Fibroblast of villous mesenchyme (primary cell): ENCODE measurements around the gene COL12A1. TPM values are rescaled to one million over a fixed set of nuclear protein-coding genes. Genes with fewer than 3 reads are reported as not detected.
A peak's percentile ranks its signal among the peaks of the same experiment; 100 is the strongest.

Source experiments
- DNase-seq: peaks from one replicate; pipeline ENCODE4 v3.0.0-alpha.2; 2010; ENCODE audit warnings: low read depth
- H3K4me3 ChIP-seq: 2 replicates; pipeline ENCODE4 v1.5.1; 2011; ENCODE audit warnings: low read depth, mild to moderate bottlenecking, low read length
- total RNA-seq: library from RNA; depleted of rRNA; stranded (reverse); fragments of >200 nt; gene quantifications from 2 replicates; pipeline ENCODE4 v1.2.3, GENCODE V29; 2012
- TF ChIP-seq, protein P1 (sequence below): IDR thresholded peaks from 2 replicates; pipeline ENCODE4 v1.5.1; 2012; ENCODE audit warnings: low read depth, mild to moderate bottlenecking, low read length; ENCODE audit not compliant: insufficient read depth

COL12A1 gene
- total RNA-seq, 1 donor, result 1,107 TPM

DNA sequence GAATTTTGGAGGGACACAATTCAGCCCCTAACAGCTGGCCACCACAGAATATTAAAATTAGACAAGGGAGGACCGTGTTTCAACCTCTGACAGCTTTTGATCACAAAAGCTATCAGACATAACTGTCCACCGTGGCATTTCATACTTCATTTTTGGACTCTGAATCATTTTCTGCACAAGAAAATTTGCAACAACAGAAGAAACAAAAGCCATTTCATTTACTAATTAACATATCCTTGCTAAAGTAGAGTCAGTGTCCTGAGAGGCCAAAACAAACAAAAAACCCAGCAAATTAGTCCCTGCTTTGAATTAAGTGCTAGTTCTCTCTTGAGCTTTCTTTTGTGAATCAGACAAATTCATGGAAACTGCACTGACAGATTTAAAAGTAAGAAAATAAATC is 17.6 kb upstream of the COL12A1 start:
- no peak overlapping the region for H3K4me3 ChIP-seq
- TF ChIP-seq, protein P1, sequence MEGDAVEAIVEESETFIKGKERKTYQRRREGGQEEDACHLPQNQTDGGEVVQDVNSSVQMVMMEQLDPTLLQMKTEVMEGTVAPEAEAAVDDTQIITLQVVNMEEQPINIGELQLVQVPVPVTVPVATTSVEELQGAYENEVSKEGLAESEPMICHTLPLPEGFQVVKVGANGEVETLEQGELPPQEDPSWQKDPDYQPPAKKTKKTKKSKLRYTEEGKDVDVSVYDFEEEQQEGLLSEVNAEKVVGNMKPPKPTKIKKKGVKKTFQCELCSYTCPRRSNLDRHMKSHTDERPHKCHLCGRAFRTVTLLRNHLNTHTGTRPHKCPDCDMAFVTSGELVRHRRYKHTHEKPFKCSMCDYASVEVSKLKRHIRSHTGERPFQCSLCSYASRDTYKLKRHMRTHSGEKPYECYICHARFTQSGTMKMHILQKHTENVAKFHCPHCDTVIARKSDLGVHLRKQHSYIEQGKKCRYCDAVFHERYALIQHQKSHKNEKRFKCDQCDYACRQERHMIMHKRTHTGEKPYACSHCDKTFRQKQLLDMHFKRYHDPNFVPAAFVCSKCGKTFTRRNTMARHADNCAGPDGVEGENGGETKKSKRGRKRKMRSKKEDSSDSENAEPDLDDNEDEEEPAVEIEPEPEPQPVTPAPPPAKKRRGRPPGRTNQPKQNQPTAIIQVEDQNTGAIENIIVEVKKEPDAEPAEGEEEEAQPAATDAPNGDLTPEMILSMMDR, result no peak
- DNase-seq, result no peak

DNA sequence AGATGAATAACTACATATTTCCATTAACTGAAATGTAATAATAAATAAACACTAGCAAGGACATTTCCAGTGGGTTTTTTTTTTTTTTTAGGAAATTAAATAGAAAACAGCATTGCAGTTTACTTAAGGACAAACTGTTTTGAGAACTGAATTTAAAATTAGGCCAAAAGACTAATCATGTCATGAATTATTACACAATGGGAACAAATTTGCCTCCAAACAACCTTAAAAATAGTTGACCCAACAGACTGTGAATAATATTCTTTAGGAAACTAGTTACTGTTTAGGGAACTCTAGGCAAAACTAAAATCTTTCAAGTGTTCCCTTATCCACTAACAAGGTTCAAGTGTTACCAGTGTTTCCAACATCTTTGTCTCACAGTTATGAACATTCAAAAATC is 16.4 kb upstream of the COL12A1 start:
- no peak overlapping the region for H3K4me3 ChIP-seq
- TF ChIP-seq, protein P1, result no peak
- no peak for DNase-seq

DNA sequence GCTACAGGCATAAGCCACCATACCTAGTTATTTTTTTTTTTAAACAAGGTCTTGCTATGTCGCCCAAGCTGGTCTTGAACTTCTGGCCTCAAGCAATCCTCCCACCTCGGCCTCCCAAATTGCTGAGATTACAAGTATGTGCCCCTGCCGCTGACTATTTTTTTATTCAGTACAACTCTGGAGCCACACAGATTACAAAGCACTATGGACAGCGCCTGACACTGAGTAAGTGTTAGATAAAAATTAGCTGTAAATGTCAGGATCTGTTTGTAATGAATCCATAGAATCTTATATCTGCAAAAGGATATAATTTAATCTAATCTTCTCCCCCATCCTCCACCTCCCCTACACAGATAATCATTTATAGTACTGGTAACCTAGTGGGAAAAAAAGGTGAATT is 15.3 kb upstream of the COL12A1 start:
- TF ChIP-seq, protein P1, result no peak
- no peak overlapping the region for H3K4me3 ChIP-seq
- DNase-seq, result no peak

DNA sequence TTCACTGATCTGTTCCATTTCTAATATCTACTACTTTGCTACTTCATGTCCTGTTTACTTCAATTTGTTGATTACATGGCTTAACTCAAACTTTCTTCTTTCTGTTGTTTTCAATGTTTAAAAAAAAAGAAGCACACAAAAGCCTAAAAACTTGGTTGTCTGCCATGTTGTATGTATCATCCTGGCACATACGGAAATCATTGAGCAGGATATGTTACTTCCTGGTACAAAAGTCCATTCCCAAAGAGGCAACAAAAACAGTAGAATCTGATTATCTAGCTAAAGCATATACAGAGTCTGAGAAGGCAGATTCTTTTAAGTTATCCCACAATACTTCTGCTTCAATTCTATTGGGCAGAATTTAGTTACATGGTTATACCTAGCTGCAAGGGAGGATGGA is 14.5 kb upstream of the COL12A1 start:
- H3K4me3 ChIP-seq, result no peak overlapping the region
- DNase-seq, result no peak
- TF ChIP-seq, protein P1, result no peak

DNA sequence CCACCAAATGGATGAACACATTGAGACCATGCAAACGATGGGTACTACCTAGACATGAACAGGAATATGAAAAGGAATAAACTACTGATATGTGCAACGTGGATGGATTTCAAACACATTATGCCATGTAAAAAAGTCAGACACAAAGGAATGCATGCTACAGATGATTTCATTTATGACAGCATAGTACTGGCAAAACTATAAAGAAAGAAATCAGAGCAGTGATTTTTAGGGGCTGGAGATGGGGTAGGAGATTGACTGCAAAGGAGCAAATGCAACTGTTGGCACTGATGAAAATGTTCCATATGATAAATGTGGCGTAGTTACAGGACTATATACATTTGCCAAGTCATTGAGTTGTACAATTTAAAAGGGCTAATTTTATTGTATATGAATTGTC is 13.4 kb upstream of the COL12A1 start:
- no peak overlapping the region for H3K4me3 ChIP-seq
- TF ChIP-seq, protein P1, result no peak
- DNase-seq, result no peak

DNA sequence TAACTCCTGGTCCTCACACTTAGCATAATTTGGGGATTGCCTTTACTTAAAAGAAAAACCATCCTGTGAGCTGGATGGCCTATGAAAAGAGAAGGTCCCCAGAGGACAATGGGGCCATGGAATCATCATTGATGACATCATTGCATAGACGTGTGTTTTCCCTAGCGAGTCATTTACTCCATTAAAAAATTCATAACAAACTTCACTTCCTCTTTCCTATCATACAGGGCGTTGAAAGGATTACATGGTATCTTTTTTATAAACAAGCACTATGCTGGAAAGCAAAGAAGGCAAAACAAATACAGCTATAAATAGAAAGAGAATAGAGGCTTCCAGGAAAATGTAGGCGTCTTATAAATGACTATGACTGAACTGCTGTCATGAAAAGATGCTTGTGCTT is 11.3 kb upstream of the COL12A1 start:
- no peak overlapping the region for H3K4me3 ChIP-seq
- peak; percentile 89 for DNase-seq
- TF ChIP-seq, protein P1, result no peak

DNA sequence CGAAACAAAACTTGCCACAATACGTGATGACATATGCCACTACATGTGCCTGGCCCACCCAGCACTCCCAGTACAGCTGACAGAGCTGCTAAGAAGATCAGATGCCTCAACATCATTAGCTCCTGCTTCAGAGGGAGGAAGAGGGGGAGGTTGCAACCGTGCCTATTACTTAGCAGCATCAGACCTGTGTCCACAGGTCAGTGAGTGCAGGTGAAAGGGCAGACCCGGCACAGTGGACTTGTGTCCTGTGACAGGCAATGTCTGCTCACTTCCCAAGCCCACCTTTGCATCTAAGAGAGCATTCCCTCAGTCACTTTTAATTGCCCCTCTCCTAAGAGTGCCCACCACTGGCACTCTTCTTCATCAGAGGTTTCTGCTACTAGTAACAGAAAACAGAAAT is 9.4 kb upstream of the COL12A1 start:
- no peak overlapping the region for H3K4me3 ChIP-seq
- no peak for DNase-seq
- TF ChIP-seq, protein P1, result no peak
